Cerebellar cortex (tissue), 1 donor: ENCODE data around the gene CFAP221.

Experiments used
- DNase-seq: peaks from one replicate; pipeline ENCODE4 v3.0.0-alpha.2; 2015; ENCODE audit warnings: low spot score

Gene CFAP221

DNA sequence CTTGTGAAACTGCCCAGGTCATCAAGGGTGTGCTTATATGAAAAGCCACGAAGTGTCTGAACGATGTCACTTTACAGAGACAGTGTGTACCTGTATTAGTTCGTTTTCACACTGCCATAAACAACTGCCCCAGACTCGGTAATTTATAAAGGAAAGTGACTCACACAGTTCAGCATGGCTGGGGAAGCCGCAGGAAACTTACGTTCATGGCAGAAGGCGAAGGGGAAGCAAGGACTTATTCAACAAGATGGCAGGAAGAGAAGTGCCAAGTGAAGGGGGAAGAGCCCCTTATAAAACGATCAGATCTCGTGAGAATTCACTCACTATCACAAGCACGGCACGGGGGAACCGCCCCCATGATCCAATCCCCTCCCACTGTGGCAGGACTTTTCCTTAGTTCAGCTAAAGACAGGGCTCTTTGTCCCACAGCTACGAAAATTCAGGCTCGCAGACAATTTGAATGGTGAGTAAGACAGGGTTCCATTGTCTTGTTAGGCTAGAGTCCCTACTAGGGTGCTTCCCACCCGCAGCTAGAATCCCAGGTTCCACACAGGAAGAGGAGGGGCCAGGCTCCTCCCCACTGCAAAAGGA is 154.9 kb downstream of the CFAP221 start:
- no peak for DNase-seq

GRCh38 chr2:119700866-119701265 is 156.6 kb downstream of the CFAP221 start:
- no peak for DNase-seq

DNA sequence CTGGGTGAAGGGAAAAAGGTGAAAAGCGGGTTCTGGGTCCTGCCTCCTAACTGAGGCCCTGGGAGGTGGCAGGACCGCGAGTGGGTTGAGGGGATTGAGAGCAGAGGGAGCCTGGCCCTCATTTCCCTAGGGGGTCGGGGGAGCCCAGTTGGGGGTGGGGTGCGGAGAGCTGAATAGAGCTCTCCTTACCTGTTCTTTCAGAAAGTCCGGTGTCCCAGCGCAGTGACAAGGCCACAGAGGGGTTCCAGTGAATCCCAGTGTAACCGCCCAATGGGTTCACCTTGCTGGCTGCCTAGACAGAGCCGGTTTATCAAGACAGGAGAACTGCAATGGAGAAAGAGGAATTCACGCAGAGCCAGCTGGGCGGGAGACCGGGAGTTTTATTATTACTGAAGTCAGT is 157.1 kb downstream of the CFAP221 start:
- DNase-seq = no peak

- no peak for DNase-seq
Measured at GRCh38 chr2:119702203-119702917, 158.1 kb downstream of the CFAP221 start.

GRCh38 chr2:119702918-119703401 is 158.7 kb downstream of the CFAP221 start:
- peak; percentile 75 for DNase-seq

GRCh38 chr2:119703526-119703925 is 159.3 kb downstream of the CFAP221 start:
- no peak for DNase-seq

DNA sequence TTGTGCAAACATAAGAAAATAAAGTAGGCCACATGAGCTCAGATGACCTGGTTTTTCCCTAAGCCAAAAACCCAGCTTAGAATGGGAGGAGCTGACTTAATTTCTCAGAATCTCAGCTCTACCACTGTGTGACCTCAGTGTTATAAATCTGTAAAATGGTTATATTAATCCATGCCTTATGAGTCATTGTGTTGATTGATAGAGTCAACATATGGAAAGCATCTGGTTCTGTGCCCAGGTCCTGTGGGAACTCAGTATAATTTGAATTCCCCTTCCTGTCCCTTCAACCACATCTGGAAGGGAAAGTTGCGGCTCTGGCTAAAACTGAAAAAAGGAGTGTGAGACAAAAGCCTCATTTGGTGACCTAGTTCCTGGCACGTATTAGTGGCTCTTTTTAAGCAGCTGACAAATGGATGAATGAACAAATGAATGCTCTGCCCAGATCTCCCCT is 160.4 kb downstream of the CFAP221 start:
- DNase-seq = no peak

- DNase-seq = no peak
Measured at GRCh38 chr2:119706221-119706620, 162.0 kb downstream of the CFAP221 start.
